ENCODE results near the gene ZFYVE1.

- TF ChIP-seq POLR2A (IDR thresholded peaks at IDR 0.05) = no peak
- no peak for TF ChIP-seq CTCF (IDR thresholded peaks at IDR 0.05)
Observed at GRCh38 chr14:72986214-72986613, 40.7 kb downstream of the ZFYVE1 start.
